ENCODE data around the gene AMIGO3.
"Not testable (repeated sequence)": the region's sequence is repeated elsewhere in the genome, so short reads cannot be mapped to it uniquely, and the experiment has no call there.

The AMIGO3 gene, protein sequence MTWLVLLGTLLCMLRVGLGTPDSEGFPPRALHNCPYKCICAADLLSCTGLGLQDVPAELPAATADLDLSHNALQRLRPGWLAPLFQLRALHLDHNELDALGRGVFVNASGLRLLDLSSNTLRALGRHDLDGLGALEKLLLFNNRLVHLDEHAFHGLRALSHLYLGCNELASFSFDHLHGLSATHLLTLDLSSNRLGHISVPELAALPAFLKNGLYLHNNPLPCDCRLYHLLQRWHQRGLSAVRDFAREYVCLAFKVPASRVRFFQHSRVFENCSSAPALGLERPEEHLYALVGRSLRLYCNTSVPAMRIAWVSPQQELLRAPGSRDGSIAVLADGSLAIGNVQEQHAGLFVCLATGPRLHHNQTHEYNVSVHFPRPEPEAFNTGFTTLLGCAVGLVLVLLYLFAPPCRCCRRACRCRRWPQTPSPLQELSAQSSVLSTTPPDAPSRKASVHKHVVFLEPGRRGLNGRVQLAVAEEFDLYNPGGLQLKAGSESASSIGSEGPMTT

DNA sequence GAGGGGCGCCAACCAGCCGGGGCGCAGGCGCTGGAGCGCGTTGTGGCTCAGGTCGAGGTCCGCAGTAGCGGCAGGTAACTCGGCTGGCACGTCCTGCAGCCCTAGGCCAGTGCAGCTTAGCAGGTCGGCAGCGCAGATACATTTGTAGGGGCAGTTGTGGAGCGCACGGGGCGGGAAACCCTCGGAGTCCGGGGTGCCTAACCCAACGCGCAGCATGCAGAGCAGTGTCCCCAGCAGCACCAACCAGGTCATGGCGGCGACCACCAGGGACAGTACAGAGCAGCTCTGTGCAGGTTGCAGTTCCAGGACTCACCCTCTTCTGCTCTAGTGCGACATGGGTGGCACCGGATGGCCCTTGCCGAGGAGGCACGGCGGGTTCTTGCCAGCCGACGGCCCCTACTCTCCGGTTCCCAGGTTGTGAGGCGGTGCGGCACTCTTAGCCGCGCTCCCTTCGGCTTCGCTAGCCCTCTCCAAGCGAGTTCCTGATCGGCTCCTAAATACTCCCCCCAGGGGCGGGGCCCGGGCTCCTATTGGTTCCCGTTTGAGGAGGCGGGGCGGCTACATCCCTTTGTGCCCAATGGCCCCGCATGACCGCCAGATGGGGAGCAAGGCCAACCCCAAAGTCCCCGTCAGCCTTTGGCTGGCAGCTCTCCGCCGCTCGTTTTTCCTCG, at the start of gene AMIGO3:
Gene AMIGO3, minus strand, starts transcription at position 471 of the 671 bp plus-strand sequence. Its CDS starts 219 bp downstream, at position 252.
- peak; percentile 95 for DNase-seq

DNA sequence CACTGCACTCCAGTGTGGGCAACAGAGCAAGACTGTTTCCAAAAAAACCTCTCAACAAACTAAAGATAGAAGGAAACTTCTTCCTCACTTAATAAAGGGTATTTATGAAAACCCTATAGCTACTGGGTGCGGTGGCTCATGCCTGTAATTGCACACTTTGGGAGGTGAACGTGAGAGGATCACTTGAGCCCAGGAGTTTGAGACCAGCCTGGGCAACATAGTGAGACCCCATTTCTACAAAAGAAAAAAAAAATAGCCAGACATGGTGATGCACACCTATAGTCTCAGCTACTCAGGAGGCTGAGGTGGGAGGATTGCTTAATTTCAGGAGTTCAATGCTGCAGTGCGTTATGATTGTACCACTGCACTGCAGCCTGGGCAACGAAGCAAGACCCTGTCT, 44.5 kb upstream of the AMIGO3 start:
- no peak for DNase-seq

GRCh38 chr3:49761661-49762060, 42.2 kb upstream of the AMIGO3 start:
- no peak for DNase-seq

- DNase-seq: no peak
Observed at GRCh38 chr3:49759226-49759625, 39.7 kb upstream of the AMIGO3 start.

DNA sequence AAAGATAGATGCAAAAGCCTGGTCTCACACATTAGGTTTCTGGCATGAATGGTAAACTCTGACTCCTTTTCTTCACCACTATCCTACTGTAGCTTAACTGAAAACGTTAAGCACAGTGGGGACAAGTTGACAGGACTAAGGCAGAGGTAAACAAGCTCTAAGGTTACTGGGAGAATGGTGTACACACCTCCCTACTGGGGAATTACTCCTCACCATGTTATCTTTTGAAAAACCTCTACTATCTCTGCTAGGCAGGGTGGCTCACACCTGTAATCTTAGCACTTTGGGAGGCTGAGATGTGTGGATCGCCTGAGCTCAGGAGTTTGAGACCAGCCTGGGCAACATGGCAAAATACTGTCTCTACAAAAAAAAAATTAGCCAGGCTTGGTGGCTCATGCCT, 37.7 kb upstream of the AMIGO3 start:
- DNase-seq: no peak

- no peak for DNase-seq
Observed at GRCh38 chr3:49756036-49756435, 36.6 kb upstream of the AMIGO3 start.

GRCh38 chr3:49754536-49754935, 35.1 kb upstream of the AMIGO3 start:
- DNase-seq: no peak

- DNase-seq: no peak
Observed at GRCh38 chr3:49751501-49751900, 32.0 kb upstream of the AMIGO3 start.

DNA sequence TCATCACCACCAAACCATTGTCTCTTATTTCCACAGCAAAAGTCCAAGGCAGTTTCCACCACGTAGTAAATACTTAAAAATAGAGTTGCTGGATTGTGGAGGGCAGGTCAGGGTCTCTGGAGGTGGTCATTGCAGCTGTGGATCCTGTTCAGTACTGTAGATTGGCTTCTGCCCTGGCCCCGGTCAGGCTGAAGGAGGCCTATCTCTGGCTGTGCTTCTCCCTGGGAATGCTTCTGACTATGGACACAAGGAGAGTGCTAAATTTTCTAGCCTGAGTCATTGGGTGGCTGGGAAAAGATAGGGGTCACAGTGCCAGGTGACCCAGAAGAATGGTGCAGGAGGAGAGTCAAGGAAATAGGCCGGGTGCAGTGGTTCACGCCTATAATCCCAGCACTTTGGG, 30.6 kb upstream of the AMIGO3 start:
- no peak for DNase-seq

GRCh38 chr3:49748874-49749273, 29.4 kb upstream of the AMIGO3 start:
- DNase-seq: not testable (repeated sequence)

DNA sequence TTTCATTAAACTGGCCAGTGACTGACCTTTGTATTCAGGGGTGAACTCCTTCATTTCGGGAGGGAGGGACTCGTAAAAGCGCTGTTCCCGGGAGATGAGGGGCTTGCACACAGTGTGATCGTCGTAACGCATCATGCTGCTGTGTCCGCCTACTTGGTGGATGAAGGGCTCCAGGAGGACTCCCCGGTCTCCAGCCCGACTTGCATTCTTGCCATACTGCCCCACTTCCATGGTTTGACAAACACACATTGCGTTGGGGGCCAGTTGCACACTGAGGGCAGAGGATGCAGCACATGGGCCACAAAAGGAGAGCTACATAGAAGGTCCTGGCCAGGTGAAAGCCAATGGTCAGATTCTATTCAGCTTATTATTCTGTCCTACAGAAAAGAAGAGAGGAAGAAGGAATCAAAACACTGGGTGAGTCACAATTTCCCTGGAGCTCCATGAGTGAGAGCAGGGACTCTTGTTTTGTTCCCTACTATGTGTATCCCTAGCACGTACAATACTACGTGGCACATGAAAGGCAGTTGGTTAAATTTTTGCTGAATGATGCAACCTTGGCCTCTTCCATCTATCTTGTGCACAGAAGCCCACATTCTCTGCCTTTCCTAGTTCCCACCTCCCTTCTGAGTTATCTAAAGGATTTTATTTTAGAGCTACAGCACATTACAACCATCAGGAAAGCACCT, 28.5 kb upstream of the AMIGO3 start:
- no peak for DNase-seq

DNA sequence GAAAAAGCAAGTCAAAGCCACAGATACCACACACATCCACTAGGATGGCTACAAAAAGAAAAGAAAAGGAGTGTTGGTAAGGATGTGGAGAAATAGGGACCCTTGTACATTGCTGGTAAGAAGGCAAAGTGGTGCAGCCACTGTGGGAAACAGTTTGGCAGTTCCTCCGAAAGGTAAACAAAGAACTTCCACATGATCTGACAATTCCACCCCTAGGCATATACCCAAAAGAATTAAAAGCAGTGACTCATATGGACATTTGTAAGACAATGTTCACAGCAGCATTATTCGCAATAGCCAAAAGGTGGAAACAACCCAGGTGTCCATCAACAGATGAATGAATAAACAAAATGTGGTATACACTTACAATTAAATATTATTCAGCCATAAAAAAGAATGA, 26.5 kb upstream of the AMIGO3 start:
- DNase-seq: no peak

GRCh38 chr3:49740427-49740826, 20.9 kb upstream of the AMIGO3 start:
- DNase-seq: no peak

DNA sequence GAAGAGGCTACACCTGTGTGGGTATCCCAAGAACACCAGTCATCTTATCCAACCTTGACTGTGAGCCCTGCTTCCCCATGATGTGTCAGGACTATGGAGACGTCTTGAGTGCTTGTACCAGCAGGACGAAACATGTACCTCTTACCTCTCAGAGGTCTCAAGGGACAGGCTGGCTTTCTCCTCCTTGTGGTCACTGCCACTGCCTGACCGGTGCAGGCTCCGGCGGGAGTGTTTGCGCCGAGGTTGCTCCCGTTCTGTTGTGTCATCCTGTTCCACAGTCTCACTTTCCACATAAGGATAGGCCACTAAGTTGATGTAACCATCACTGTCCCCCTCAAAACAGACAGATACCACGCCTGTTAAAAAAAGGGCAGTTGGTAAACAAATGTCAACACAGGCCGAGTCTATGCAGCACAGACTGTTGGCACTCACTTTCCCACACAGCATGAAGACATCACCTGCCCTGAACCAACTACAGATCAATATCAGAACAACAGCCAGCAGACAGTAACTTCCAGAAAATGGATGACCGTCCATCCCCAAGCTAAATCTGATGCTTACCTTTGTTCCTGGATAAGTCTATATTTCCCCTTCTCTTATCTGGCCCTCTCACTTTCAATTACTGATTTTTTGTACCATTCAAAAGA, 18.7 kb upstream of the AMIGO3 start:
- DNase-seq: no peak

DNA sequence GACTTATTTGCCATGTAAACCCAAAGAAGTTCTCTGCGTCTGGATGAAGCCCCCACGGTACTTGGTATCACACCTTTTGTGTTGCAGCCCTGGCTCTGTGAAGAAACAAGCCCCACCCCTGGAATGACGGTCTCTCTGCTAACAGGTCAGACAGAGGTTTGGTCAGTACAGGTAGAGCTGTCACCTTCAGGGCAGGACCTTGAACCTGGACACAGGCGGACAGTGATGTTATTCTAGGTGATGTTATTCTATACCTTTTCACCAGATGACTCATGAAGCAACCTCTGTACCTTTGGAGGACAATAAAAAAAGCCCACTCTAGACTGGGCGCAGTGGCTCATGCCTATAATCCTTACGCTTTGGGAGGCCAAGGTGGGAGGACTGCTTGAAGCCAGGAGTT, 15.3 kb upstream of the AMIGO3 start:
- DNase-seq: no peak

GRCh38 chr3:49733551-49733950, 14.1 kb upstream of the AMIGO3 start:
- DNase-seq: peak; percentile 45

DNA sequence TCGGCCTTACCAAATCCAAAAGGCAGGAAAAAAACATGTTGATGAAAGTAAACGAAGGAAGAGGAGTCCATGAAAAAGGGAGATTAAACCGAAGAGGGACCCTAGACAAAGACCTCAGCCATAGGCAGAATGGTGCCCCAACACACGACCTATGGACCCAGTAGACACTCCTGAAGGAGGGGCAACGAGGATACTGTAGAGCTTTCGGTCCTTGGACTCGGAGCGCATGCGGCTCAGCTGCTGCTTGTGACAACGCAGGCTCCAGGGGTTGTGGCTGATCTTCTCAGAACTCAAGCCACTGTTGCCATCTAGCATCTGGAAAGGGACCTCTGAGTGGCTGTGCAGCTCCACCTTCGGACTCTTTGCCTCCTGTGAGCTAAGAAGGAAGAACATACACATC, 13.1 kb upstream of the AMIGO3 start:
- DNase-seq: no peak

DNA sequence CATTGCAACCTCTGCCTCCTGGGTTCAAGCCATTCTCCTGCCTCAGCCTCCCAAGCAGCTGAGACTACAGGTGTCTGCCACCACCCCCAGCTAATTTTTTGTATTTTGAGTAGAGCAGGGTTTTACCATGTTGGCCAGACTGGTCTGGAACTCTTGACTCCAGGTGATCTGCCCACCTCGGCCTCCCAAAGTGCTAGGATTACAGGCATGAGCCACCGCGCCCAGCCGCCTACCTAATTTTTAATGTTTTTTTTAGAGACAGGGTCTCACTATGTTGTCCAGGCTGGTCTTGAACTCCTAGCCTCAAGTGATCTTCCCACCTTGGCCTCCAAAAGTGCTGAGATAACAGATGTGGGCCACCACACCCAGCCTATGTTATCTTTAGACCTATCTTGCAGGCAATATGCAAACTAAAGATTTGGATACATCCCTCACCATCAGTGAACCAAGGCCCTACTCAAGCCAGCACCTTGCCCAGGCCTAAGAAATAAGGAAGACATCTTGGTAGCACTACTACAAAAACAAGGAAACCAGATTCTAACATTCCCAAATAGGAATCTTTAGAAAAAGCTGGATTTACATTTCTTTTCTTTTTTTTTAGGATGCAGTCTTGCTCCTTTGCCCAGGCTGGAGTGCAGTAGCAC, 10.6 kb upstream of the AMIGO3 start:
- DNase-seq: no peak

- no peak for DNase-seq
Observed at GRCh38 chr3:49727924-49728361, 8.5 kb upstream of the AMIGO3 start.

GRCh38 chr3:49727154-49727923, 7.9 kb upstream of the AMIGO3 start:
- DNase-seq: no peak

DNA sequence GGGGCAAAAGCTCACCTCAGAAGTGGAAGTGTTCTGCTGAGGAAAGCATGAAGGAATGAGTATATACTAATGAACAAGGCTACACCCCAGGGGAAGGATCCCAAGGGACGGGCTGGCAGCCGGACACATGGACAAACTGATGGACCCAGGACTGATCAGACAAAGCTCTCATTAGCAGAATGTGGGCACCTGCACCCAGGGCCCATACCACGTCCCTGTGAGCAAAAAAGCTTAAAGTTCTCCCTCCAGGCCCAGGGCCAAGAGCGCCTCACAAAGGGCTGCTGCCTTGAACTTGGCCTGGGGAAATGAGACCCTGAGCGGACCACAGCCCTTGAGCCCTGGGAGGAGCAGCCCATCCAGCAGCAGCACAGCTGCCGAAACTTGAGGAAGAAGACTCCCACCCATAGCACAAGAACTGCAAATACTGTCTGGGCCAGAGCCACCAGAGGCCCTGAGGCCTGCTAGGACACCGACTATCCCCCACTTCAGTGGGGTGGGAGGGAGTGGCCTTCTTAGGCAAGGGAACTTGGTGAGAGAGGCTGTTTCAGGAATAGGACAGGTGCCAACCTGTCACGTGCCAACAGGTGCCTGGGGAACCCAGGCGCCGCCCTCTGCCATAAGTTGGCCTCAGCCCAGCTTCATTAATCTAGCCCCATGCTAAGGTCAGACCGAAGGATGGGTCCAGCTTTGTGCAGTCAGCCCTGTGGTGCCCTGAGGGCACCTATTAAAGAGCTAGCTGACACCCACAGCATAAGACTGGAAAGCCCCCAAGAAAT, 6.6 kb upstream of the AMIGO3 start:
- no peak for DNase-seq
